ENCODE measurements around the gene SPINK2.

SPINK2 gene

DNA sequence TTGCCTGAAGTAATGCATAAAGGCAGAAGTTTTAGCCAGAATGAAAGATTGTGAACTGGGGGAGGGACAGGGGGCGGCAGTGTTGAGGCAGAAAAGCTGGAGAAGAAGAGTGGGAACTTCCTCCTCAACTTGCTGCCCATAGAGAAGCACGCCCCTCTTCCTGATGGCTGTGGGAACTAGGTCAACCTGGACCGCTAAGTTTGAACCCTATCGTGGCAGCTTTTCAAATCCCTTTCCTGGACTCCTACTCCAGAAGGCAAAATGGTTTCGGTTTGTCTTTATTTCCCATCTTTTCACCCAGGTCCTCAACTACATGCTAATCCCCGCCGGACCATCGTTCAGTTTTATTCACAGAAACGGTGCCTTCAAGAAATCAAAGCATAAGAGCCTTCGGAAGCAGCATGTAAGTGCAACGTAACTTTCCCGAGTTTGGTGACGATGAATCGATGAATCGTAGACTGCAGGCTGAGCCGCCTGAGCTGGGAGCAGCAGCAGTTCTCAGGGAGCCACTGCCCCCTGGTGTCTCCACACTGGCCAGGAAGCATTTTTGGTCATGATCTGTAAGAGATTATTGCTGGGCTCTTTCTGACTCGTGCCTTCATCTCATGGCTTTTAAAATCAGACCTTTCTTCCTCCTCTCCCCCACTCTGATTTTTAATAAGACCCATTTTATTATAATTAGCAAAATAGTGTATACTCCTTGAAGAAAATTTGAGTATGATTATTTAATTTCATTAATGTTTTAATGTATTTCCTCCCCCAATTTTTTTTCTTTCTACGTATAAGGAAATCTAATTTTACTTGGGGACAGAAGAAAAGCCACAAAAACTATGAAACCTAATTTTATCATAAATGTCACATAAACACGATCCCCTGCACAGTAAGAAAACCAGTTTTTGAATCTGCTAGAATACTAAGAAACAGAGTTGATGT lies 21.4 kb downstream of the SPINK2 start:
- peak; percentile 87 for DNase-seq

DNA sequence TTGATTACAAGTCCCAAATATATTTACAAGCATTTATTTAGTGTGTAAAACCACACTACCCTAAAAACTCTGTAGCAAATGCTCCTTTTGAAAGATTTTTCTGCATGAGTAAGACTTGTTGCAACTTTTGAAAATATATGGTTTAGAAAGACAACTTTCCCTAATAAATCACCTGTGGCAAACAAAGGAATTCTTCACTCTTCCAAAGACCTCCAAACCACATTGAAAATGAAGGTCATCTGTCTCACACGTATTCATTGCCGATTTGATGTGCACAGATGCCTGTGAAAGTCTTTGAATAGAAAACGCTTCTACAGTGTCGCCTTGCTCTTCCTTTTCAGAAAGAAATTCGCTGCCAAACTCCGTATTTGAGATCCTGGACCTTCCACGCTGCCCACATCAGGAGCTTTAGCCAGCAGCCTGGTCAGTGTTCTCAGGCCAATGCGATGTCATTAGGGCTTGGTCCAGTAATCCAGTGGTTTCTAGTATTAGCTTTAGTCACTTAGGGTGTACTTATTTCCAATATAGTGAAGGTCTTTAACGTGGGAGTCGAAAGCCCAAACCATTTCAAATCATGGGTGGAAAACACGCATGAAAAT lies 22.2 kb downstream of the SPINK2 start:
- no peak for DNase-seq

DNA sequence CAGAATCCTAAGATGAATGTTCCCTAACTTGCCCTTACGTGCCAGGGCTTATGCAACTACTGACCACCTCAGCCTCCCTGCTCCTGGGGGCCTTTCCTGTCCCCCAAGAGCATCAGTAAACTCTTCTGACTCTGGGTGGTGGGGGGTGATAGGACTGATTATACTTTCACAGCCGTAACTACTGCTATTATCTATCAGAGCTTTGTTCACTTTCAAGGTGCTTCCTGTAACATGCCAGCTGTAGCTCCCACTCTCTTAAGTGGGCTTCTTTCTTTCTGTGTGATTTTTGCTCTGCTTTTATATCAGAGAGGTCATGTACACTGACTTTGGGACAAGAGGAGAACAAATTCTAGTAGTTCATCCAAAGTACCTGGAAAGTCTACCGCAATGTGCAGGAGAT lies 25.3 kb downstream of the SPINK2 start:
- DNase-seq = no peak

DNA sequence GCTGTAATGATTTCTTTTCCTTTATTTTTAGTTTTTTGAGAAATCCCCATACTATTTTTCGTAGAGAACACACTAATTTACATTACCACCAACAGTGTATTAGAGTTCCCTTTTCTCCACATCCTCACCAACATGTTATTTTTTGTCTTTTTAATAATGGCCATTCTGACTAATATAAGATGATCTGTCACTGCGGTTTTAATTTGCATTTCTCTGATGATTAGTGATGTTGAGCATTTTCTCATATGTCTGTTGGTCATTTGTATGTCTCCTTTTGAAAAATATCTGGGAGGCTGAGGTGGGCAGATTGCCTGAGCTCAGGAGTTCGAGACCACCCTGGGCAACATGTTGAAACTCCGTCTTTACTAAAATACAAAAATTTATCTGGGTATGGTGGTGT lies 30.2 kb downstream of the SPINK2 start:
- no peak for DNase-seq

DNA sequence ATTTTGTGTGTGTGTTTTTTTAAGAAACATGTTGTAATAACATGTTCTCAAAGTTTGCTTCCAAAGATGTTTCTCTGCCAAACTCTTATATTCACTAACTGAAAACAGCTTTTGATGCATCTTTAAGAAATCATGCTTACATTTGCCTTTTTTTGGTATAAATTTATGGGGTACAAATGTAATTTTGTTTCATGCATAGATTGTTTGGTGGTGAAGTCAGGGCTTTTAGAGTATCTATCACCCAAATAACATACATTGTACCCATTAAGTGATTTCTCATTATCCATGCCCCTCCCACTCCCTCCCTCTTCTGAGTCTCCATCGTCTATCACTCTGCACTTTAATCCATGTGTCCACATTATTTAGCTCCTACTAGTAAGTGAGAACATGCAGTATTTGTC lies 30.8 kb downstream of the SPINK2 start:
- no peak for DNase-seq

DNA sequence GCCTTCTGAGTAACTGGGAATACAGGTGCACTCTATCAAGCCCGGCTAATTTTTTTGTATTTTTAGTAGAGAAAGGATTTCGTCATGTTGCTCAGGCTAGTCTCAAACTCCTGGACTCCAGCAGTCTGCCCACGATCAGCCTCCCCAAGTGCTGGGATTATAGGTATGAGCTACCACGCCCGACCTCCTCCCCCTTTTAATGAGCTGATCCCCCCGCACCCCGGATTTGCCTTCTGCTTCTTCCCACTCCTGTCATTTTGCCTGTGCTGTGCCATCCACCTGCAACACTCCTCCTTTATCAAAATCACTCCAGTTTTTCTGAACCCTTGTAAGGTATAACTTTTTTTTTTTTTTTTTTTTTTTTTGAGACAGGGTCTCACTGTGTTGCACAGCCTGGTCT lies 33.4 kb downstream of the SPINK2 start:
- no peak for DNase-seq

DNA sequence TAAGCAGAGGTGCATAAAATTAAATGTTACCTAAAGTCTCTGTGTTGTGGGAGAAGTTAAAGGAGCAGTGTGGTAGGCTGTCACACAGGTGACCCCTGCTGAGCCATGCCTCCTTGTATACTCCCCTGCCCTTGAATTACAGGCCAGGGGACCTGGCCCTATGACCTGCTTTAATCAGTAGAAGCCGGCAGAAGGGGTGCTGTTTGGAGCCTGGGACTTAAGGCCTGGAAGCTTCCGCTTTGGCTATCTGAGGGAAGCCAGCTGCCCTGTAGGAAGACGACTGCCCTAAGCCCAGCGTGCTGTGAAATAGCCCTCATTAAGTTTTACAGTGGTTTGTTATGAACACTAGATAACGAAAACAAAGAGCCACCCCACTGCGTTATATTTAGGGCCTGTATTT lies 34.1 kb downstream of the SPINK2 start:
- no peak for DNase-seq

DNA sequence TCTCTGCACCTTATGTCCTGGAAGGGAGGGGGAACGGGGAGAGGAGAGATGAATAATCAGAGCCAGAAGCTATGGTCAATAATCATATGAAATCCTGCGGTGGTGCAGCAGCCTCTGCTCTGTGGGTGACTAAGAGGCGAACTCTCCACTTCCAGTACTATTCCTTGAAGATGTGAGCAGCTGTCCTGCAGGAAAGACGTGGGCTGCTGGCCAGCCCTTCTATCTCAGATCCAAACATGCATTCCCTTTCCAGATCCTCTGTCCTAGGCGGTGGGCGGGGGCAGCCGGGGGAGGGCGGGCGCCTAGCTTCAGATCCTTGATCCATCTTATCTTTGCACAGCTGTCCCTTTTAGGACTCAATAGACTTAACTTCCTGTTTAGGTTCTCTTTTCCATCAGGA lies 34.5 kb downstream of the SPINK2 start:
- DNase-seq = no peak

DNA sequence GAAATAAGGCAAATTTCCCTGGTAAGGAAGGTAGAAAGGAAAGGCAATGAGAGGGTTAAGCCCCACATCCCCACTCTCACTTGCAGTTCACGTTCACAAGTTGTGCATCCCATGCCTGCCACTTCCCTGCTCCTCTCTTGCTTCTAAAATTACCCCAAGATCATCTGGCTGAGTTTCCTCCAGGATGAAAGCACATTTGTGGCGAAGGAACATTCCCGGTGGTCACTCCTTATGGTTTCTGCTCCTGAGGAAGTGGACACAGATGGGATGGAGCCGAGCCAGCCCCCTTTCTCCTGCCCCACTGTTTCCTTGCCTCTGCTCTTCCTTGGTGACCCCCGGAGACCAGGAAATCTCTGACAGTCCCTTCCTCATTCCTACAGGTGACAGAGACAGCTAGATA lies 37.5 kb downstream of the SPINK2 start:
- DNase-seq = no peak

DNA sequence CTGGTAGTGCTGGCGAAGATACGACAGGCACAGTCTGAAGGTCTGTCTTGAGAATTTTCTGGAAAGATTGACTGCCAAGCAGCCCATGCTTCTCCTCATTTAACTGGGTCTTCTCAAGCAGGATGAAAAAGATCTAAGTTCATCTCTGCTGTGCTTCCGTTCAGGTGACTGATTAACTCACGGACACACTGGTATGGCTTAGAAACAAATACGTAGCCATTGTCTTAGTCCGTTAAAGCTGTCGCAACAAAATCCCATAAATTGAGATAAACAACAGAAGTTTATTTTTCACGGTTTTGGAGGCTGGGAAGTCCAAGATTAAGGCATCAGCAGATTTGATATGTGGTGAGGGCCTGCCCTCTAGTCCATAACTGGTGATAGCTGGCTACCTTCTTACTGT lies 39.5 kb downstream of the SPINK2 start:
- DNase-seq = no peak

DNA sequence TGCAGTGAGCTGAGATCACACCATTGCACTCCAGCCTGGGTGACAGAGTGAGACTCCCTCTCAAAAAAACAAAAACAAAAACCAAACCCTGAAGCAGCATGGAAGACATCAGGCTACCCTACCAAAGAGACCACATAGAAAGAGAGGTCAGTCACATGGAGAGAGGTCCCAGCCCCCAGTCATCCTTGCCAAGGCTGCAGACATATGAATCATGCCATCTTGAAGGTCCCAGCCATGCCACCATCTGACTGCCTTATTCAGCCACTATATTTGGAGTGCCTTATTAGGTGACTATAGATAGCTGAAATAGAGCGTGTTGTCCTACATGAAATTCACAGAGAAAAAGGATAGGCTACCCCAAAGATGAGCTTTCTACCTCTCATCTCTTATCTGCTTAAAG lies 48.2 kb downstream of the SPINK2 start:
- DNase-seq = no peak

DNA sequence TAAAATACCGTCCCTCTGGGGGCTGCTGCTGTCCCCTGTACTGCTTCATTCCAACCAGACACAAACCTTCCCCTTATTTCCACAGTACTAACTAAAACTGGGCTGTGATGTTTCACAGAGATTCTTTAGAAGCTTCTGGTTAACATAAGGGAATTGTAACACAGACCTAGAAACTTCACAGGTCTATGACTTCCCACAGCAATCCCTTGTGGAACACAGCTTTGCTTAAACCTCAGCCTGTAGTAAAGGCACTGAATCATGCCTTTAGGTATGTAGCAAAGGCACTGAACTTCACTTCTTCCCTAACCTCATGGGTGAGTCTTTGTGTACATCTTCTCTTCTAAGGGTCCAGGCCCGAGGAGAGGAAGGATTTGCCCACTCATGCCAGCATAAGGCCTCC lies 49.4 kb downstream of the SPINK2 start:
- no peak for DNase-seq

DNA sequence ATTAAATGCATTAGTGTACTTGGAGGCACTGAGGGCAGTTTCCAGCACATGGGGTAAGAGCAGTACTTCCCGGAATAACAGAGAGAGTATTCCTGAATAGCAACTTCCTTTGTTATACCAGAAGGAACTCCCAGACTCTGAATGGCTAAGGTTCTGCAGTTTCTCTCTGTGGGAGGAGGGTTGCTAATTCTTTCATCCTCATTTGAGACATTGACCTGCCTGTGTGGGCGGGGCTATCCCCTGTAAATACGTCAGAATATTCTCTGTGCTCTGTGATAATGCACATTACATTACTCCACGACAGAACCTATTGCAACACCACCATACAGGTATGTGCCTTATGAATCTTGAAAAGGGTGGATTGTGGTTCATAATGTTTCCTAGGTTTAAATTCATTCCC lies 52.7 kb downstream of the SPINK2 start:
- no peak for DNase-seq

DNA sequence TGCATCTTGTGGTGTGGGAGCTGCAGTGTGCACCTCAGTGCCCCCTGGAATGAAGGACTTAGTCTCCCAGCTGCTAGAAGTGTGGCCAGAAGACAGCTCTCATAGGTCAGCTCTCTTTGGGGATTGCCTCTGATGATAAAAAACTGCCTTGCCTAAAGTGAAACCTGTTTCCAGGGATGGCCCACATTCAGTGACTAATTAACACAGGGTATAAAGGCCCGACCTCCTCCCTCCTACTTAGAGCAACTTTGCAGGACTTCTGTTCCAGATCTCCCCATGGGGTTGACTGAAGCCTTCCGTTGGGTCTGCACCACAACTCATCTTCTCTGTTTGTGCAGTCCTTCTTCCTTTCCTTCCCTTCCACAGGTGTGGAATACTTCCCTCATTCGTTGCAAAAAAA lies 53.2 kb downstream of the SPINK2 start:
- DNase-seq = no peak

DNA sequence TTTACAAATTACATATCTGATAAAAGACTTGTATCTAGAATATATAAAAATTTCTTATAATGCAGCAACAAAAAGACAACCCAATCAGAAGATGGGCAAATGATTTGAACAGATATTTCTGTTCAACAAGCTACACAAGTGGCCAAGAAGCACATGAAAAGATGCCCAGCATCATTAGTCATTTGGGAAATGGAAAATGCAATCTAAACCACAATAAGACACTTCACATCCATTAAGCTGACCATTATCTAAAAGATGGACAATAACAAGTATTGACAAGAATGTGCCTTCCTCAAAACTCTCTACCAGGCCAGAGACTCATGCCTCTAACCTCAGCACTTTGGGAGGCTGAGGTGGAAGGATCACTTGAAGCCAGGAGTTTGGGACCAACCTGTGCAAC lies 53.9 kb downstream of the SPINK2 start:
- no peak for DNase-seq

DNA sequence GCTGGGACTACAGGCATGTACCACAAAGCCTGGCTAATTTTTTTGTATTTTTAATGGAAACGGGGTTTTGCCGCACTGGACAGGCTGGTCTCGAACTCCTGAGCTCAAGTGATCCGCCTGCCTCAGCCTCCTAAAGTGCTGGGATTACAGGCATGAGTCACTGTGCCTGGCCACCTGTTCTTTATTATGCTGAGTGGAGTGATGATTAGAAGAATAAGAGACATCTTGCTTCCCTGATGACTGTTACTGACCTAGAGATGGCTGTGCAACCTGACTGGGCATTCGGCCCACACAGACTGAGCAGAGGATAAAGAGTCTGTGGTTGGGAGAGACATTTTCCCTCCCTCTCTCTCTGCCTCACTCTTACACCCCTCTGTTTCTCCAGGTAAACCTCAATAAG lies 56.7 kb downstream of the SPINK2 start:
- DNase-seq = no peak

DNA sequence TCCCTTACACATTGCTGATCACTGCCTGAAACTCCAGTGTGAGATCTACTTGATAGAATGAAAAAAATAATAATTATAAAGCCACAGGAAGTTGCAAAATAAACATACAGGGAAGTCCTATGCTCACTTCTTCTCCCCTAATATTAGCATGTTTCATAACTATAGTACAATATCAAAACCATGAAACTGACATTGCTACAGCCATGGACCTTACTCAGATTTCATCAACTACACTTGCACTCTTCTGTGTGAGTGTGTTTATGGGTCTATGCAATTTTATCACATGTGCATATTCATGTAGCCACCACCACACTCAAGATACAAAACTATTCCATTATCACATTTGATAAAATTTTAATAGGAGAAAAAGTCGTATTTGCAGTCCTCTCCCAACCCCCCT lies 57.3 kb downstream of the SPINK2 start:
- DNase-seq = no peak

DNA sequence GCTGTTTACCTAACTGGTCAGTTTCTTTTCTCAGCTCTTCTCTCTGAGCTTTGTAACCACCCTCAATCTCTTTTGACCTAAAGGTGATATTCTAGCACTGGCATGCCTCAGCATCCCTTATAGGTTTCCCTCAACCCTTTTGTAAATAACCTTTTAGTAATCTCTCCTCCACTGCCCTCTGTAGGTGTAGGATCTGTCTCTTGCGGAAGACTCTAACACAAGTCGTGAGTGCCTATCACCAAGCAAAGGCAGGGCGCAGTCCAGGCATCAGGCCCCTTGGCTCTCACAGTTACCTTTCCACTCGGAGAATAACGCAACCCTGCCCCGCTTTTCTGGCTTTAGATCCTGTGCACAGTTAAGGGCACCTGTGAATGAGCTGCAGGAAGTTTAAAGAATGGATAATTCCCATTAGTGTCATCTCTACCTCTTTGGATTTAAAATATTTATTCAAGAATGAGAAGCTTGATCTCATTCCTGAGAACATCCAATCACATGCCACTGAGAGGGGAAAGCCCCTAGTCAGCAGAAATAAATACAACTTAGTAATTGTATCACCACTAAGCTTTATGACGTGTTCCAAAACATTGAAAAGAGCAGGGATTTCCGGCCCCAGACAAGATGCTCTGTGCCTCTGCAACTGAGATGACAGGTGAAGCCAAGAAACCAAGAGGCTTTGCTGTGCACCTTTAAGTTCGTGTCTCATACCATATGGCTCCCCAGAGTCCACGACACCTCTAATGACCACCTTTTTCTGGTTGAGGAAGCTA lies 58.8 kb downstream of the SPINK2 start:
- DNase-seq = peak; percentile 35

DNA sequence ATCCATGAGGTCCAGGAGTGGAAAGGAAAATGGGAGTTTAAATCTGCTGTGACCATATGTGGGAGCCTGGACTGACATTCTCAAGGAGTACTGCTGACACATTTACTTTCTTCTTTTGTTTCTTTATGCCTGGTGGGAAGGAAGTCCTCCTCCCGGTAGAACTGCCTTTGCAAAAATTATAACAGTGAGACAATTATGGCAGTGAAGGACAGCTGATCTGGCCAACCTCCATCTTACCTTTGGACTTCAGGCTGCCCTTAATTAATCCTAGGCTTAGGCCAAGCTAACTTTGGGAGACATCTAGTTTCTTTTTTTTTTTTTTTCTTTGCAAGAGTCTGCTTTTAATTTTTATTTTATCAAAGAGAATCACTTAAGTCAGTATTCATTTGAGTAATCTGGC lies 61.3 kb downstream of the SPINK2 start:
- DNase-seq = no peak
